BJ (cell line): ENCODE results near the gene CEP41. TPM values are rescaled to one million over a fixed set of nuclear protein-coding genes. Genes with fewer than 3 reads are reported as not detected.

Experiments
- CTCF ChIA-PET: fragments of 350-600 bp; formaldehyde crosslinking; extraction: SDS; loops from one replicate; lab custom pipeline; 2021; ENCODE audit warnings: antibody characterized with exemption, inconsistent platforms; lab: Yijun Ruan, JAX
- POLR2A ChIA-PET: fragments of 300-600 bp; sonication (Branson Sonifier 250); formaldehyde crosslinking; extraction: SDS; loops from one replicate; lab custom pipeline; 2021; ENCODE audit warnings: antibody characterized with exemption; lab: Charles Lee
- DNase-seq: peaks from one replicate; pipeline ENCODE4 v3.0.0-alpha.2; 2011; ENCODE audit warnings: low read depth
- H3K27me3 ChIP-seq: 2 replicates; pipeline ENCODE4 v1.6.0; 2011; ENCODE audit warnings: low read length; ENCODE audit not compliant: control insufficient read depth, insufficient read depth
- H3K36me3 ChIP-seq: 2 replicates; pipeline ENCODE4 v1.5.1; 2011; ENCODE audit warnings: low read length; ENCODE audit not compliant: control insufficient read depth, insufficient read depth
- H3K4me3 ChIP-seq: 2 replicates; pipeline ENCODE4 v1.5.1; 2011; ENCODE audit warnings: low read depth, mild to moderate bottlenecking, control low read depth, low read length
- CTCF ChIP-seq: IDR thresholded peaks from 2 replicates; pipeline ENCODE4 v1.5.1; 2011; ENCODE audit warnings: low read depth, mild to moderate bottlenecking, control low read depth, inconsistent platforms, low read length, moderate library complexity; ENCODE audit not compliant: insufficient read depth
- polyA plus RNA-seq: library from polyadenylated mRNA; depleted of rRNA; stranded (reverse); fragments of >200 nt; gene quantifications from 2 replicates; pipeline ENCODE4 v1.2.3, GENCODE V29; 2011

Gene CEP41
- polyA plus RNA-seq, 1 experiment: 24.5 TPM

- no peak for TF ChIP-seq CTCF
- Histone ChIP-seq H3K4me3 (no peak overlapping the region), H3K36me3 (no peaks in the 10 kb centered on the region), H3K27me3 (no peaks in the 10 kb centered on the region)
- DNase-seq: no peak
- ChIA-PET POLR2A (no interaction called here), CTCF (interaction anchor here (1.3 kb wide), 1 partner anchor 10 kb away, joined by 3 read pairs; the partner anchor contains the start of gene CPA1)
Measured at GRCh38 chr7:130390486-130390885, 50.3 kb downstream of the CEP41 start.

GRCh38 chr7:130388671-130389070 is 52.1 kb downstream of the CEP41 start:
- CTCF ChIA-PET: no interaction called here
- TF ChIP-seq CTCF: no peak

GRCh38 chr7:130387628-130388403 is 53.0 kb downstream of the CEP41 start:
- TF ChIP-seq CTCF: no peak
- H3K36me3 ChIP-seq: no peaks in the 10 kb centered on the region
- no peaks in the 10 kb centered on the region for H3K27me3 ChIP-seq
- POLR2A ChIA-PET: no interaction called here
- no peak for DNase-seq
- CTCF ChIA-PET: interaction anchor here (0.9 kb wide), 1 partner anchor 9 kb away, joined by 4 read pairs; no protein-coding TSS in a partner anchor
- no peak overlapping the region for H3K4me3 ChIP-seq

More at GRCh38 chr7:130388671-130389070, 52.1 kb downstream of the CEP41 start:
- POLR2A ChIA-PET: no interaction called here
- no peaks in the 10 kb centered on the region for H3K27me3 ChIP-seq
- no peak overlapping the region for H3K4me3 ChIP-seq
- no peaks in the 10 kb centered on the region for H3K36me3 ChIP-seq
- no peak for DNase-seq

- Histone ChIP-seq H3K36me3 (no peaks in the 10 kb centered on the region), H3K4me3 (no peak overlapping the region), H3K27me3 (no peaks in the 10 kb centered on the region)
- POLR2A ChIA-PET: no interaction called here
- CTCF ChIA-PET: no interaction called here
- DNase-seq: no peak
- no peak for TF ChIP-seq CTCF
Measured at GRCh38 chr7:130387306-130387627, 53.5 kb downstream of the CEP41 start.

GRCh38 chr7:130386876-130387275 is 53.9 kb downstream of the CEP41 start:
- no peaks in the 10 kb centered on the region for H3K36me3 ChIP-seq
- no peak overlapping the region for H3K4me3 ChIP-seq
- no peak for TF ChIP-seq CTCF
- DNase-seq: no peak
- CTCF ChIA-PET: no interaction called here
- POLR2A ChIA-PET: no interaction called here
- no peaks in the 10 kb centered on the region for H3K27me3 ChIP-seq
